Testis (tissue), 3 donors: ENCODE results near the gene DDB1. TPM values are rescaled to one million over a fixed set of nuclear protein-coding genes. Genes with fewer than 3 reads are reported as not detected.

ENCODE experiments used
- DNase-seq: peaks from one replicate; pipeline ENCODE4 v3.0.0-alpha.2; 2019
- H3K27ac ChIP-seq, 2 donors: fragments of 200-600 bp; sonication (generic); one replicate each; pipeline ENCODE4 v1.5.1; 2019
- H3K27me3 ChIP-seq: fragments of 200-600 bp; sonication (generic); one replicate; pipeline ENCODE4 v1.5.1; 2019
- H3K36me3 ChIP-seq: fragments of 200-600 bp; sonication (generic); one replicate; pipeline ENCODE4 v1.5.1; 2017; ENCODE audit warnings: low read depth; ENCODE audit errors: missing control alignments
- H3K4me1 ChIP-seq: fragments of 200-600 bp; sonication (generic); one replicate; pipeline ENCODE4 v1.5.1; 2019
- H3K4me3 ChIP-seq, 2 donors: fragments of 200-600 bp; sonication (generic); one replicate each; pipeline ENCODE4 v1.5.1; 2017 to 2019
- H3K9me3 ChIP-seq: fragments of 200-600 bp; sonication (generic); one replicate; pipeline ENCODE4 v1.5.1; 2017
- CTCF ChIP-seq, 3 experiments: fragments of 450-650 bp in 2 of 3; fragments of 200-600 bp in 1 of 3; sonication (generic) in 1 of 3; IDR thresholded peaks; one replicate each; pipeline ENCODE4 v1.5.1; 2016 to 2019; ENCODE audit warnings: antibody characterized with exemption in 3 of 3, mild to moderate bottlenecking in 2 of 3, moderate library complexity in 1 of 3
- POLR2A ChIP-seq: fragments of 450-650 bp; IDR thresholded peaks from one replicate; pipeline ENCODE4 v1.6.1; 2017; ENCODE audit warnings: antibody characterized with exemption, mild to moderate bottlenecking, moderate library complexity
- WGBS, 2 donors: methylation state at CpG; one replicate each; pipeline ENCODE4 v1.1.5; 2018; 5-methylcytosine and 5-hydroxymethylcytosine counted together
- intact Hi-C: fragments of 100-400 bp; cut with DNase I; formaldehyde crosslinking; loops from one replicate; pipeline ENCODE4 v1.15.1; 2023; ENCODE audit warnings: low total_unique reads
- polyA plus RNA-seq: library from polyadenylated mRNA; stranded (reverse); fragments of 350-450 nt; fragmentation: Illumina TruSeq; extraction: RNeasy Lipid Tissue Mini Kit (QIAGEN cat#74804); gene quantifications from one replicate; pipeline ENCODE4 v1.2.3, GENCODE V29; 2014; ENCODE audit warnings: low read depth, low replicate concordance; ENCODE audit not compliant: insufficient read depth
- total RNA-seq, 2 donors: library from RNA; depleted of rRNA; stranded (reverse); fragments of >200 nt; gene quantifications; one replicate each; pipeline ENCODE4 v1.2.3, GENCODE V29; 2016

DDB1 gene
- total and polyA plus RNA-seq, 3 donors from 2014 or later = 257 to 333 (median 266) TPM

GRCh38 chr11:61343792-61344745 is 11.2 kb upstream of the DDB1 start:
- no peaks in the 10 kb centered on the region for H3K27me3 ChIP-seq
- TF ChIP-seq POLR2A (no peak), CTCF (IDR thresholded peaks at IDR 0.05) (no peak)
- H3K4me1 ChIP-seq = peaks cover 22% of the 10 kb centered on the region
- intact Hi-C loops = no loop called here
- 88 to 93% methylated on average over 25 to 29 of the region's 29 CpGs for WGBS, 2 donors
- H3K27ac ChIP-seq = no peak overlapping the region
- H3K4me3 ChIP-seq = no peak overlapping the region
- no peak for DNase-seq
- H3K9me3 ChIP-seq = no peaks in the 10 kb centered on the region
- H3K36me3 ChIP-seq = no peaks in the 10 kb centered on the region

GRCh38 chr11:61342207-61342803 is 9.4 kb upstream of the DDB1 start:
- no peak for DNase-seq
- peaks cover 23% of the 10 kb centered on the region for H3K4me1 ChIP-seq
- no peak overlapping the region for H3K4me3 ChIP-seq
- no peaks in the 10 kb centered on the region for H3K36me3 ChIP-seq
- intact Hi-C loops = no loop called here
- H3K9me3 ChIP-seq = no peaks in the 10 kb centered on the region
- 73 to 85% methylated on average over 11 to 20 of the region's 20 CpGs for WGBS, 2 donors
- no peak for TF ChIP-seq CTCF (IDR thresholded peaks at IDR 0.05)
- no peak for TF ChIP-seq POLR2A
- no peak overlapping the region for H3K27ac ChIP-seq
- no peaks in the 10 kb centered on the region for H3K27me3 ChIP-seq

GRCh38 chr11:61341706-61342105 is 8.8 kb upstream of the DDB1 start:
- Histone ChIP-seq H3K27me3 (no peaks in the 10 kb centered on the region), H3K4me1 (peaks cover 29% of the 10 kb centered on the region), H3K9me3 (no peaks in the 10 kb centered on the region), H3K27ac (no peak overlapping the region), H3K4me3 (no peak overlapping the region), H3K36me3 (no peaks in the 10 kb centered on the region)
- intact Hi-C loops = no loop called here
- 95 to 100% methylated on average over 4 of the region's 4 CpGs for WGBS, 2 donors
- no peak for DNase-seq
- no peak for TF ChIP-seq POLR2A
- no peak for TF ChIP-seq CTCF (IDR thresholded peaks at IDR 0.05)

- H3K27me3 ChIP-seq = no peaks in the 10 kb centered on the region
- no peak overlapping the region for H3K27ac ChIP-seq
- TF ChIP-seq POLR2A (no peak), CTCF (IDR thresholded peaks at IDR 0.05) (no peak)
- no peak for DNase-seq
- H3K4me1 ChIP-seq = peaks cover 29% of the 10 kb centered on the region
- intact Hi-C loops = no loop called here
- H3K36me3 ChIP-seq = no peaks in the 10 kb centered on the region
- H3K4me3 ChIP-seq = no peak overlapping the region
- 96 to 100% methylated on average over 2 of the region's 2 CpGs for WGBS, 2 donors
- H3K9me3 ChIP-seq = no peaks in the 10 kb centered on the region
Observed at GRCh38 chr11:61340979-61341378, 8.1 kb upstream of the DDB1 start.
